Heart left ventricle (tissue), 16 donors: ENCODE results near the gene EYS. TPM values are rescaled to one million over a fixed set of nuclear protein-coding genes. Genes with fewer than 3 reads are reported as not detected.

Source experiments
- ATAC-seq, 4 donors: fragments of 200-7000 bp; cut with Tn5 transposase; one replicate each; pipeline ENCODE4 v1.9.1; 2020 to 2022; ENCODE audit warnings: moderate library complexity in 4 of 4, mild to moderate bottlenecking in 3 of 4, moderate number of reproducible peaks in 1 of 4
- DNase-seq, 5 donors: peaks; one replicate each; pipeline ENCODE4 v3.0.0-alpha.2; 2020
- H3K27ac ChIP-seq, 12 donors: fragments of 200-600 bp; sonication (generic) in 4 of 12; one replicate each; pipeline versions ENCODE4 v1.5.0 to v1.8.0; 2016 to 2022; ENCODE audit warnings: mild to moderate bottlenecking in 2 of 12
- H3K27me3 ChIP-seq, 9 donors: fragments of 200-600 bp; sonication (generic) in 2 of 9; one replicate each; pipeline versions ENCODE4 v1.5.1 to v1.8.0; 2016 to 2022; ENCODE audit warnings: mild to moderate bottlenecking in 3 of 9
- H3K36me3 ChIP-seq, 9 donors: fragments of 200-600 bp; sonication (generic) in 2 of 9; one replicate each; pipeline versions ENCODE4 v1.5.0 to v1.8.0; 2018 to 2022; ENCODE audit warnings: mild to moderate bottlenecking in 2 of 9
- H3K4me1 ChIP-seq, 12 donors: fragments of 200-600 bp; sonication (generic) in 4 of 12; one replicate each; pipeline versions ENCODE4 v1.5.0 to v1.8.0; 2016 to 2022; ENCODE audit warnings: mild to moderate bottlenecking in 3 of 12
- H3K4me3 ChIP-seq, 12 donors: fragments of 200-600 bp; sonication (generic) in 4 of 12; one replicate each; pipeline versions ENCODE4 v1.5.0 to v1.8.0; 2017 to 2022; ENCODE audit warnings: mild to moderate bottlenecking in 9 of 12, moderate library complexity in 4 of 12
- H3K9me3 ChIP-seq, 12 donors: fragments of 200-600 bp; sonication (generic) in 4 of 12; one replicate each; pipeline versions ENCODE4 v1.5.0 to v1.8.0; 2016 to 2022; ENCODE audit warnings: mild to moderate bottlenecking in 1 of 12
- POLR2A ChIP-seq, 2 donors: fragments of 450-650 bp; IDR thresholded peaks; one replicate each; pipeline ENCODE4 v1.6.1; 2017; ENCODE audit warnings: antibody characterized with exemption in 2 of 2, mild to moderate bottlenecking in 2 of 2, moderate library complexity in 2 of 2
- WGBS, 4 donors: extraction: QIAGEN DNeasy Blood & Tissue Kit in 2 of 4; methylation state at CpG; one replicate each; pipeline versions ENCODE4 v1.1.5 to v1.1.7; 2013 to 2018; 5-methylcytosine and 5-hydroxymethylcytosine counted together
- intact Hi-C, 10 donors: fragments of 100-400 bp; cut with DNase I; formaldehyde crosslinking; loops; one replicate each; pipeline versions ENCODE4 v1.11.1 to v1.14.2; 2022
- polyA plus RNA-seq, 2 donors: library from polyadenylated mRNA; stranded (reverse); fragments of 200-250 nt; gene quantifications; one replicate each; pipeline ENCODE4 v1.2.3, GENCODE V29; 2013
- total RNA-seq, 9 donors: library from RNA; depleted of rRNA in 2 of 9; stranded (reverse); fragments of >200 nt in 2 of 9; fragmentation: NEBNext Ultra II Directional in 3 of 9; extraction: Animal tissue kit (Norgen Biotek cat#: 25700) in 3 of 9; gene quantifications; one replicate each; pipeline versions ENCODE4 v1.1.0 to v1.2.4, GENCODE V29; 2016 to 2023
- TF ChIP-seq, protein P1 (sequence below), 12 donors: fragments of 200-600 bp; sonication (generic) in 4 of 12; IDR thresholded peaks; one replicate each; pipeline versions ENCODE4 v1.5.0 to v1.8.0; 2018 to 2022; ENCODE audit warnings: antibody characterized with exemption in 12 of 12, mild to moderate bottlenecking in 5 of 12
- donor health status: ischemic (EF 13 %, LVEDD 7.1; RV severe dilation, severe dysfunction).
- donor health status: healthy with polysubstance abuse.
- donor health status: DM: no; HTN: yes; CAD: no.
- donor health status: DM: no; HTN: no; CAD: no.
- donor health status: ischemic (EF 25% LVEDD 6.9; RV normal size, moderate dysfunction).
- donor health status: ischemic (EF 25% LVEDD 5.7; RV mildly dilated, moderate dysfunction).
- donor health status: healthy.
- donor health status: DM: yes; HTN: yes; CAD: no.
- donor health status: ischemic (EF 35%, LVEDD 5.7; RV mildly dilated, moderate dysfunction).
- donor health status: nonischemic (EF 11% LVEDD 7.7; RV severe dilation, severe dysfunction).
- donor health status: DM: yes; HTN: yes; CAD: no.
- donor health status: PGD.
- donor health status: ischemic (EF 29% LVEDD 5.4; RV normal size, mild dysfunction).
- donor health status: nonischemic (EF 23%, LVEDD 6.1; RV moderate dilation, normal function).

Gene EYS
- total and polyA plus RNA-seq, 11 donors = 0.07 to 0.27 (median 0.08) TPM; not detected in 8

DNA sequence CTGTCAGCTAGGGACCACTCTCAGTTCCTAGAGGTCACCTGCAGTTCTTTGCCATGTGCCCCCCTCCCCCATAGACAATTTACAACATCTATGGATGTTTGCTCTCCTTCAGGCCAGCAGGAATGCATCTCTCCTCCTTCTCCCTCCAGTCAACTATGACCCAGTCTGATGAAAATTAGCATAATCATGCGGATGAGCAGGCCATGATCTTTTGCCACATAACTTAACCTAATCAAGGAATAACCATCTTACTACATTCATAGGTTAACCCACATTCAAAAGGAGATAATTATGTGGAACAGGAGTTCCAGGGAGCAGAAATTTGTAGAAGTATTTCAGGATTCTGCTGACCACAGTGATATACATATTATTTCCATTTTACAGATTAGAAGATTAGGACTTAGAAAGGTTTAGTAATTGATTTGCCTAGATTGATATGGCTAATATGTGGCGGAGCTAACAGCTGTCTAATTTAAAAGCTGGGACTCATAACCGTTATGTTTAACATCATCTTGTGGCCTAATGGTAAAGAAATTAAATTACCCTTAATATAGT, 1585.9 kb downstream of the EYS start:
- Histone ChIP-seq H3K36me3 (no peaks in the 10 kb centered on the region), H3K27me3 (no peaks in the 10 kb centered on the region), H3K4me1 (peaks cover 0 to 7% (median 0%) of the 10 kb centered on the region in 12 donors), H3K27ac (no peak overlapping the region), H3K4me3 (no peak overlapping the region), H3K9me3 (peaks cover 0 to 19% (median 5%) of the 10 kb centered on the region in 12 donors)
- WGBS, 4 donors = 91 to 96% (median 93%) methylated on average over 3 of the region's 3 CpGs
- no peak for ATAC-seq
- DNase-seq = no peak
- intact Hi-C loops = no loop called here
- no peak for TF ChIP-seq POLR2A (IDR thresholded peaks at IDR 0.05)
- TF ChIP-seq, protein P1, sequence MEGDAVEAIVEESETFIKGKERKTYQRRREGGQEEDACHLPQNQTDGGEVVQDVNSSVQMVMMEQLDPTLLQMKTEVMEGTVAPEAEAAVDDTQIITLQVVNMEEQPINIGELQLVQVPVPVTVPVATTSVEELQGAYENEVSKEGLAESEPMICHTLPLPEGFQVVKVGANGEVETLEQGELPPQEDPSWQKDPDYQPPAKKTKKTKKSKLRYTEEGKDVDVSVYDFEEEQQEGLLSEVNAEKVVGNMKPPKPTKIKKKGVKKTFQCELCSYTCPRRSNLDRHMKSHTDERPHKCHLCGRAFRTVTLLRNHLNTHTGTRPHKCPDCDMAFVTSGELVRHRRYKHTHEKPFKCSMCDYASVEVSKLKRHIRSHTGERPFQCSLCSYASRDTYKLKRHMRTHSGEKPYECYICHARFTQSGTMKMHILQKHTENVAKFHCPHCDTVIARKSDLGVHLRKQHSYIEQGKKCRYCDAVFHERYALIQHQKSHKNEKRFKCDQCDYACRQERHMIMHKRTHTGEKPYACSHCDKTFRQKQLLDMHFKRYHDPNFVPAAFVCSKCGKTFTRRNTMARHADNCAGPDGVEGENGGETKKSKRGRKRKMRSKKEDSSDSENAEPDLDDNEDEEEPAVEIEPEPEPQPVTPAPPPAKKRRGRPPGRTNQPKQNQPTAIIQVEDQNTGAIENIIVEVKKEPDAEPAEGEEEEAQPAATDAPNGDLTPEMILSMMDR (IDR thresholded peaks at IDR 0.05) = no peak

GRCh38 chr6:64113704-64114103, 1593.3 kb downstream of the EYS start:
- Histone ChIP-seq H3K36me3 (no peaks in the 10 kb centered on the region), H3K27me3 (no peaks in the 10 kb centered on the region), H3K27ac (no peak overlapping the region), H3K9me3 (peaks cover 0 to 20% (median 5%) of the 10 kb centered on the region in 12 donors), H3K4me3 (no peak overlapping the region), H3K4me1 (no peaks in the 10 kb centered on the region)
- intact Hi-C loops = no loop called here
- no peak for DNase-seq
- WGBS, 4 donors = 65 to 79% (median 73%) methylated on average over 3 of the region's 3 CpGs
- TF ChIP-seq, protein P1 (IDR thresholded peaks at IDR 0.05) = no peak
- no peak for TF ChIP-seq POLR2A (IDR thresholded peaks at IDR 0.05)
- no peak for ATAC-seq

GRCh38 chr6:64104051-64104450, 1603.0 kb downstream of the EYS start:
- Histone ChIP-seq H3K4me1 (no peaks in the 10 kb centered on the region), H3K4me3 (no peak overlapping the region), H3K27ac (no peak overlapping the region), H3K9me3 (peaks cover 0 to 4% (median 0%) of the 10 kb centered on the region in 12 donors), H3K36me3 (no peaks in the 10 kb centered on the region), H3K27me3 (no peaks in the 10 kb centered on the region)
- ATAC-seq (no peak), DNase-seq (no peak)
- TF ChIP-seq, protein P1 (IDR thresholded peaks at IDR 0.05) = no peak
- TF ChIP-seq POLR2A (IDR thresholded peaks at IDR 0.05) = no peak
- intact Hi-C loops = no loop called here

GRCh38 chr6:64103480-64103879, 1603.5 kb downstream of the EYS start:
- no peaks in the 10 kb centered on the region for H3K4me1 ChIP-seq
- no peaks in the 10 kb centered on the region for H3K27me3 ChIP-seq
- TF ChIP-seq POLR2A (IDR thresholded peaks at IDR 0.05) = no peak
- TF ChIP-seq, protein P1 (IDR thresholded peaks at IDR 0.05) = no peak
- DNase-seq (no peak), ATAC-seq (no peak)
- H3K9me3 ChIP-seq = peaks cover 0 to 4% (median 0%) of the 10 kb centered on the region in 12 donors
- no peak overlapping the region for H3K27ac ChIP-seq
- H3K4me3 ChIP-seq = no peak overlapping the region
- no peaks in the 10 kb centered on the region for H3K36me3 ChIP-seq
- intact Hi-C loops = no loop called here
- WGBS, 4 donors = 70 to 85% (median 77%) methylated on average over 1 of the region's 1 CpG
